ENCODE results near the gene HMGCR.

Gene HMGCR

GRCh38 chr5:75341934-75342333 lies 4.9 kb downstream of the HMGCR start:
- no peak for FAIRE-seq

GRCh38 chr5:75342836-75343235 lies 5.8 kb downstream of the HMGCR start:
- FAIRE-seq = no peak

GRCh38 chr5:75348241-75348640 lies 11.2 kb downstream of the HMGCR start:
- no peak for FAIRE-seq

- no peak for FAIRE-seq
Measured at GRCh38 chr5:75349663-75350062, 12.6 kb downstream of the HMGCR start.

GRCh38 chr5:75351139-75351926 lies 14.3 kb downstream of the HMGCR start:
- FAIRE-seq = no peak

GRCh38 chr5:75355236-75355635 lies 18.2 kb downstream of the HMGCR start:
- FAIRE-seq = no peak

GRCh38 chr5:75356719-75357118 lies 19.7 kb downstream of the HMGCR start:
- FAIRE-seq = no peak

- FAIRE-seq = no peak
Measured at GRCh38 chr5:75358117-75358516, 21.1 kb downstream of the HMGCR start.

GRCh38 chr5:75361310-75361709 lies 24.3 kb downstream of the HMGCR start:
- no peak for FAIRE-seq

GRCh38 chr5:75362474-75362975 lies 25.5 kb downstream of the HMGCR start:
- FAIRE-seq = no peak

- FAIRE-seq = no peak
Measured at GRCh38 chr5:75363111-75363510, 26.1 kb downstream of the HMGCR start.

- no peak for FAIRE-seq
Measured at GRCh38 chr5:75363726-75364495, 26.9 kb downstream of the HMGCR start.

- no peak for FAIRE-seq
Measured at GRCh38 chr5:75364571-75365280, 27.7 kb downstream of the HMGCR start.

GRCh38 chr5:75365740-75366139 lies 28.7 kb downstream of the HMGCR start:
- FAIRE-seq = no peak

GRCh38 chr5:75366787-75367186 lies 29.8 kb downstream of the HMGCR start:
- no peak for FAIRE-seq

GRCh38 chr5:75367401-75367800 lies 30.4 kb downstream of the HMGCR start:
- no peak for FAIRE-seq

GRCh38 chr5:75368391-75368790 lies 31.4 kb downstream of the HMGCR start:
- no peak for FAIRE-seq

GRCh38 chr5:75373862-75374261 lies 36.8 kb downstream of the HMGCR start:
- FAIRE-seq = no peak

- no peak for FAIRE-seq
Measured at GRCh38 chr5:75374394-75374814, 37.4 kb downstream of the HMGCR start.

- peak; percentile 84 for FAIRE-seq
Measured at GRCh38 chr5:75375414-75375813, 38.4 kb downstream of the HMGCR start.

- FAIRE-seq = no peak
Measured at GRCh38 chr5:75380099-75380498, 43.1 kb downstream of the HMGCR start.

GRCh38 chr5:75381456-75381855 lies 44.4 kb downstream of the HMGCR start:
- FAIRE-seq = no peak

- FAIRE-seq = no peak
Measured at GRCh38 chr5:75384218-75384617, 47.2 kb downstream of the HMGCR start.
